ENCODE results near the gene ENOX1.

Gene ENOX1

DNA sequence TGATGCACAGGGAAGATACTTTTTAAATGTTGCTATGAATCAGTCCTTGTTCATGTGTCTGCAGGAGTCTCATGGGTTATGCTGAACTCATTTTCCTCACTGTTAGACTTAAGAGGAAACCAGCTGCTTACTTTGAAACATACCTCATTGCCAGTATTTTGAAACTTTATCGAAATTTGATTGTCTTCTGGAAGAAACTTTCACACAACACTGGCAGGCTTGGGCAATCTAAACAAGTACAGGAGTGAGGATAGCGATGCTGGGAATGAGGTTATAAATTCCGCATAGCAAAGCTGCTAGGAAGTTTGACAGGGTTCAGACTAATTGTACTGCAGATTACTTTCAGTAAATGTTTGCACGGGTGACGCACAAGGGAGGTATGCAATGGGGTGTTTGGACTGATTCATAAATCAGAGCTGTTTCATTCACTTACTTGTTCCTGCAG, 517.7 kb downstream of the ENOX1 start:
- no peak for DNase-seq

DNA sequence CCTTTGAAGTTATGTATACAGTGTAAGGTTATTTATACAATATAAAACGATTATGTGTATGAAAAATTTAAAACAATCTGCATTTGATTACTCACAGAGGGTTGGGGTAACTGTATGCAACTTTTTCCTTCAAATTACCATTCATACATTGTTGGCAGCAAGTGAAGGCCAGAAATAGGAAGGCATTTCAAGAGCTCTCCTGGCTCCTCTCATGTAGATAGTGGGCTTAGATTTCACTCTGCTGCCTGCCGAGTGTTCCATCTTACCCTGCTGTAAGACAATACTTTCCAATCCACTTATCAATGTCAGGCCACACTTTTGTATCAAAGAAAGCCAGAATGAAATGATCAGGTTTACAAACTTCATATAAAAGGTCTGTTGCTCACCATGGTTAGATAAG, 518.1 kb downstream of the ENOX1 start:
- no peak for DNase-seq

DNA sequence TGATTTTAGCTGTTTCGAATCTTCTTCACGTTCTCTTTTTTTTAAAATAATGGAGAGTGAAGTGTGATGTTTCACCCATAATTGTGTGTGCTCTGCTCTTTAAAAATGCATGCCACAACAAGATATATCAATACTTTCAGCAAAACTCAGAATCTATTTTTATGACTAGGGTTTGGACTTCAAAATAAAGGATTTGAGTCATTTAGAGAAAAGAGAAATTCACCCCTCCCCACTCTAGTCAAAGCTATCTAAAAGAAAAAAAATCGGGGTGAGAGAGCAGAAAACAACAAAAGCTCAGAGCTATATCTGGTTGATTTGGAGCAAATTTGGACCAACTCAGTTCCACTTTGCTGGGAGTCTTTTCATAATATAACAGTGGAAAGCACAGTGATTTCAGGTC, 518.9 kb downstream of the ENOX1 start:
- DNase-seq = no peak

DNA sequence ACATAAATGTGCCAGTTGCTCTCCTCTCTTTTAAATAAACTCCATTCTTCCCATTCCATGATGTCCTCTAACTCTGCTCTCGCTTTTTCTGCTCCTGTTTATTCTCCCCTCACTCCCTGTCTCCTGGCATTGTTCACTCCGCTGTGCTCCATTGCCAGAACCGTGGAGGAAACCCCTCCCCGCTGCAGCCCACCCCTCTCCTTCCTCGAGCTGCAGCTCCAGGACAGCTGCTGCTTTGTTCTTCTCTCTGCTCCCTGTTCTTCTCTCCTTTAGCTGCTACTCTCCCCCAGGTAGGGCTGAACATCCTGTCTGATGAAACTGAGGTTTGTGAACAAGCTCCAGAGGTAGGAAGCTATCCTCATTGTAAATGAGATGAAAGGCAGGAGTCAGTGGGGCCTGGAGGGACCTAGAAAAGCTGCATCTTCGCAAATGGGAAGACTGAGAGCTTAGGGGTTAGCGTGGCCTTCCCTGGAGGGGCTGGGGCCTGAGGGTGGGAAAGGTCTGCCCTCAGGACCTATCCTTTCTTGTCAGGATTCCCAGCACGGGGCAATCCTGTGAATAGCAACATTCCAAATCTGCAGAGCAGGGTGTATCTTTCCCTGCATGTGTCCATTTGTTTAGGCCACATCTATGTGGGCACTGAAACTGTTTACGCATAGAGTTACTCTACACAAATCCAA, 519.7 kb downstream of the ENOX1 start:
- no peak for DNase-seq

DNA sequence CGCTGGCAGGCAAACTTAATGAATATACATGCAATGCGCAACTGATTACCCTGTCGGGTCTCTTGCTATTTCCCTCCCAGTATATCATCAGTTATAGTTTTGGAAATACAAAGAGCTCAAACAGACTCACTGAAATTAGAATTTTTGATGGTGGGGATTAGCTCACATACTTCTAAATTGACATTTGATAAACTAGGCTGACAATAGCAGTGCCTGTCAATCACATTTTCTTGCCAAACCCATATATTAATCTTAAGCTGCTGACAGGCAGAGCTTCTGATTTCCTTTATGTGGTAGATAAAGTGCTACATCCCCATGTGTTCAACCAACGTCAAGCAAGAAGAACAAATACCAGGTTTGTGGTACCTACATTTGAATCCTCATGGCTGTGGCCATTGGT, 521.7 kb downstream of the ENOX1 start:
- no peak for DNase-seq

- DNase-seq = no peak
These were observed 522.3 kb downstream of the ENOX1 start for GRCh38 chr13:43264458-43264857.

DNA sequence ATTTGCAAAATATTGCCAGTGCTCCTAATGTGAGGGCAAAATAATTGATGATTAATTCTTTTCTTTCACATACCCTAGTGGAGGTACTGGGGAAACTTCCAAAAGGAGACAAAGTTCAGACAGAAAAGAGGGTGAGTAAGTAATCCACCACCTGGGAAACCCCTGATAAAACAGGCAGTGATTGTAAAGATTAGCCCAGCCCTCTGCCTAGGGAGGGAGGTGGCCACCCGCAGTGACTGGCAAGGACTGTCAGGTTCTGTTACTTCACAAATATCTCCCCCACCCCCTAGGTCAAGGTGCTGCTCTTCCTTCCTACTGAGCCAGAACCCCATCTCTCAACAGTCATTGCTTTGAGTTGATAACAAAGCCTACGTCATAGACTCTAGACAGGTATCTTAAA, 523.7 kb downstream of the ENOX1 start:
- DNase-seq = no peak

- DNase-seq = no peak
These were observed 525.8 kb downstream of the ENOX1 start for GRCh38 chr13:43260999-43261398.

DNA sequence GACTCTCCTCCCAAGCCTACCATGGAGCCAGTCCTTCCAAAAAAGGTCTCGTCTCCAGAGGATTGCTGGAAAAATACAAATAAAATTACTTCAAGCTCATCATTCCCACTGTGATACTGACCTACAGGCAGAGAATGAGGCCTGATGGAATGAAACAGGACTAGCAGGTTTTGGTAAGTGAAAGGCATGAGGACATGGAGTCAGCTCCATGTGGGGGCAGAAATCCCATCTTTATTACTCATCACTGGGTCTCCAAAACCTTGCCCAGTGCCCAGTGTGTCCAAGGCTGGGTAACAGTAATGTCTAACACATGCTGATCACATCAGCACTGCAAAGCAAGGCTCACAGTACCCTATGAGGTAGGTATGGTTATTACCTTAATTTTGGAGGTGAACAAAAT, 528.0 kb downstream of the ENOX1 start:
- DNase-seq = no peak

GRCh38 chr13:43257765-43258164, 529.0 kb downstream of the ENOX1 start:
- no peak for DNase-seq

- no peak for DNase-seq
These were observed 534.8 kb downstream of the ENOX1 start for GRCh38 chr13:43251961-43252360.

GRCh38 chr13:43246382-43246781, 540.4 kb downstream of the ENOX1 start:
- DNase-seq = no peak

GRCh38 chr13:43245374-43245964, 541.3 kb downstream of the ENOX1 start:
- DNase-seq = no peak

- DNase-seq = no peak
These were observed 542.3 kb downstream of the ENOX1 start for GRCh38 chr13:43244481-43244880.

DNA sequence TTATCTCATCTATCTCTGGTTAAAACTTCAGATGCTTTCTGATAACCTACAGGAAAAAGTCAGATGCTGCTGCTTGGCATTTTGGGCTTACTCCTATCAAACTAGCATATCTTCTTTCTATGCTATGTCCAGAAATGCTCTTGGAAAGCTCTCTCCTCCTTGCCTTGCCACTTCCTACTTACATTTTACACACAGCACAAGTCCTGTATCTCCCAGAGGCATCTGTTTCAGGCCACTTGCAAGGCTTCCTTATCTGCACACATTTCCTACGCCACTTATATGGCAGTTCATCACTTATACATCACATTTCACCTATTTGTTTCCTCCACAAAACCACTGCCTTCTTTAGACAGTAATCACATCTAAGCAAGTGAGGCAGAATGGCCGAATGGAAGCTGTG, 543.1 kb downstream of the ENOX1 start:
- no peak for DNase-seq

DNA sequence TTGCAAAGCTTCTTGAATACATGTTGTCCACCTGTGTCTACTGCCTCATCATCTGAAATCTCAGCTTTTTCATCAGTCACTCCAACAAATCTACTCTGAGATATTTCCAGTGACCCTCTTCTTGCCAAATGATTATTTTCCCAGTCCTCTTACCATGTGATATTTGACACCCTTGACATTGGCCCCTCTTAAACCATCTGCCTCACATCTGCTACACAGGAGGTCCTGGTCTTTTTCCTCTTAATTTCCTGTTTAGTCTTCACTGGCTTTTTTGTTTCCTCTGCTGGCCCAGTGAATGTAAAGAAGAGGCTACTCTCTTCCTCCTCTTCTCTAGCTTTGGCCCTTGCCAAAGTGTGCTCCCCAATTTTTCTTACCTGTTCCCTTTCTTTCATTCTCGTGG, 544.7 kb downstream of the ENOX1 start:
- DNase-seq = no peak

DNA sequence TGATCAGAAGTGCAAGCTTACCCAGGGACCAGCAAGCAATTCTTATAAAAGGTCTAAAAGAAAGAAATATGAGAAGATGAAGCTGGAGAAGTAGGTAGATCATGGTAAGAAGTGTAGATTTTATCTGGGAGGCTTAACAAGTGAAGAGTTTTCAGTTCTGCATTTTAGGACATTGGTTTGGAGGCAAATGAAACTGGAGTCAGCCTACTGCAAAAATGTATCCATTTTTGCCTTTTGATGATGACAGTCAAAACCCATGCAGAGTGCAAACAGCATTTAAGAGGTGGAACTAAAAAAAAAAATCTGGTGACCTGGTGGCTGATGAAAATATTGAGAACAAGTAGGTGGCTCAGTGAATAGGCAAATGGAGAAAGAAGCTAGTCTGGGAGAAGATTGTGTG, 546.5 kb downstream of the ENOX1 start:
- DNase-seq = no peak

DNA sequence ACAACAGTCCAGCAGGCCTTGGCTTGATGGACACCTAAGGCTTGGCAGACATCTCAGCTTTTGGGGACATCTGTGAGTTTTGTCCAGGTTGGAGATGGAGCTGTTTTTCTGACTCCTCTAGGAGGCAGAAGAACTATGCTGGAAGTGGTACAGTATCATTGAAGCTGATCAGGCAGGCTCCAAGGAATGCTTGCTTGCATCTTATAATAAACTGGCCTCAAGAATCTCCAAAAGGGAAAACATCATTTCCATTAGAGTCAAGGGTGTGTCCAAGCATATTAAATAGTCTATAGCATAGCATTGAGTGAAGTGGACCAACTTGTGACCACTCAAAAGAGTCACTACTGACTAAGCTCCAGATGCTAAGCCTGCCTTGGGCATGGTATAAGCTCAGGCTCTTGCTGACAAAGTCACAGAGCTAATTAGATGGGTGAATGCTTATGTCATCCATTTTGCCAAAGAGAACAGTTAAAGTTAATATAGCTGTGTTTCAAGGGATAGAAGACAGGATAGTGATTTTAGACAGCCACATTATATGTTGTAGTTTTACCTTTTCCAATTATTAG, 547.4 kb downstream of the ENOX1 start:
- no peak for DNase-seq

DNA sequence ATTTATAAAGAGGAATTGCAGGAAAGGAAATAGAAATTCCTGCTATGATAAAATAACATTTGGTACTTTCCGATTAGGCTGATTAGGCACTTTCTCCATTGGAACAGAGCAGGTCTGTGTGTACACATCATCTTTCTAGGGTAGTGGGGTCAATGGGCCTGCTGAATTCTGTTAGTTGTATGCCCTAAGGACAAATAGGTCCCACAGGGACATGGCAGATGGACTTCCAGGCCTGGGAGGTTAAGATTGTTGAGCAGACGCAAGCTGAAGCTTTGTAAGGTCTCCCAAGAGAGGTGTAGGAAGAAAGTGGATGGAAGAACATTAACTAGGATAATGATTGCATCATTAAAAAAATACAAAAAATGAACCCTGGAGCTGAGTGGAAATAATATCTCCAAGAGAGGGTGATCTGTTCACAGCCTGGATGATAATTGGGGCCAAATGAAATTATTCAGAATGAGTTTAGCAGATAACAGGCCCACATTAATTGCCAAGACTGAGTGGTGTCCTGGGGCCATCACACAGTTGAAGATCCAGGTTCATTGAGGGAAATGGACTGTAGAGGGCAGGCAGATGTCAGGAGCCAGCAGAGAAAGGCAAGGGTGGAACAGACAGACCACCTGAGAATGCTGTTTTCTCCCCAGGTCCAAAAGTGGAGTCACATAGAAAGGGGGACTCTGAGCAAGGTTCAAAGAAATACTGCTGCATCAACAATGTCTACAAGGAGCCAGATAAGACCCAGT, 548.3 kb downstream of the ENOX1 start:
- DNase-seq = no peak

GRCh38 chr13:43237616-43238015, 549.2 kb downstream of the ENOX1 start:
- no peak for DNase-seq

DNA sequence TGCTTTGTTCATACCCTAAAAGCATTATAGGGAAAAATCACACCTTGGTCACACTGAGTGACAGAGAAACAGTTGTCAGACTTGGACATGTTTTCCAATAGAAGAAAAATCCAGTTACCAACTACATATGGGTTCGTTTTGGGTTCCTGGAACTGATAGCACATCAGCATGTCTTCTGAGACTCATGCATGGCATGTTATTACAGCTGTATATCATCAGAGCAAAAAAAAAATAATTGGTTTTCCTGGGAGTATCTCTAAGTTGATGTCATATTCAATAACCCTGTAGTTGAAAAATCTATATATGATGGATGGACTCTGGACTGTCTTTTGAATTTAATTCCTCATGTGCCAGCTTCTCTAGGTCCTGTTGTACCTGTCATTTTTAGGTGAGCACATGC, 551.7 kb downstream of the ENOX1 start:
- DNase-seq = no peak

DNA sequence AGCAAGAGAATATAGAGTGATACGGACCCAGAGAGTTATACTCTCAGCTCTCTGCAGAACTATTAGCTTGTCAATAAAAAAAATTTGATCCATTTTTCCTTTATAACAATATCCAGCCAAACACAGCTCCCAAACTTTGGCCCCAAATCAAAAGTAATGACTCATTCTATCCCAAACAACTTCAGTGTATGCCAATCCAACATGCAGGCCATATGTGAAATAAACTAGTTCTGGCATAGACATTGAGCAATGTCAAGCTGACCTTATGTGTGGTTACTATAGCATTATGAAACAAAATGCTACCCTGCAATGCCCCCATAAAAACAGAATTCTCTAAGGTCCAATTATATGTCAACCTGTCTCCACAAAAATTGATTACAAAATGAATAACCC, 553.9 kb downstream of the ENOX1 start:
- DNase-seq = no peak

GRCh38 chr13:43232144-43232872, 554.5 kb downstream of the ENOX1 start:
- no peak for DNase-seq
